Body of pancreas (tissue), 4 donors: ENCODE data around the gene DUS1L.

ENCODE experiments used
- CTCF ChIP-seq, 7 experiments: fragments of 450-650 bp in 4 of 7; fragments of 200-600 bp in 3 of 7; sonication (generic) in 3 of 7; IDR thresholded peaks; one replicate each; pipeline ENCODE4 v1.5.1; 2016 to 2019; ENCODE audit warnings: antibody characterized with exemption in 7 of 7
- POLR2A ChIP-seq, 3 donors: fragments of 450-650 bp; IDR thresholded peaks; one replicate each; pipeline ENCODE4 v1.6.1; 2016; ENCODE audit warnings: antibody characterized with exemption in 3 of 3, mild to moderate bottlenecking in 2 of 3

DNA sequence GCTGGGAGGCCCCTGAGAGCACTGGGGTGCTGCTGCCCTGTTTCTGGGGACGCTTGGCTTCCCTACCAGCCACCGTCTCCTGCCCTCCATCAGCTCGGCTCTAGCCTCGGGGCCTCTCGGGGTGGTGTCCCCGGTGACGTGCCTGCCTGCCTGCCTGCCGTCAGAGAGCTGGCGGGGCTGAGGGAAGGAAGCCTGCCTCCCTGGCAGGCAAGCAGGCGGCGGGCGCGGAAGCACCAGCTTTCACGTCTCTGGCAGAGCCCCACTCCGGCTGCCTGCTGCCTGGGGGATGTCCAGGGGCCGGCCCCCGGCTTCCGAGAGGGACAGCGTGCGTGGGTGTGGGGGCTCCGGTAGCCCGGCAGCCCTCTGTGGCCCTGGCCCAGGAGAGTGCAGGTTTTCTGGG lies 52.3 kb downstream of the DUS1L start:
- TF ChIP-seq CTCF (IDR thresholded peaks at IDR 0.05): no peak
- no peak for TF ChIP-seq POLR2A (IDR thresholded peaks at IDR 0.05)
